GM19395 (cell line): ENCODE measurements around the gene TIMP1.

Experiments used
- ATAC-seq: cut with Tn5 transposase; IDR thresholded peaks from one replicate; pipeline ENCODE4 v1.9.1; 2021; ENCODE audit warnings: mild to moderate bottlenecking, moderate library complexity; ENCODE audit not compliant: unreplicated experiment

Gene TIMP1

DNA sequence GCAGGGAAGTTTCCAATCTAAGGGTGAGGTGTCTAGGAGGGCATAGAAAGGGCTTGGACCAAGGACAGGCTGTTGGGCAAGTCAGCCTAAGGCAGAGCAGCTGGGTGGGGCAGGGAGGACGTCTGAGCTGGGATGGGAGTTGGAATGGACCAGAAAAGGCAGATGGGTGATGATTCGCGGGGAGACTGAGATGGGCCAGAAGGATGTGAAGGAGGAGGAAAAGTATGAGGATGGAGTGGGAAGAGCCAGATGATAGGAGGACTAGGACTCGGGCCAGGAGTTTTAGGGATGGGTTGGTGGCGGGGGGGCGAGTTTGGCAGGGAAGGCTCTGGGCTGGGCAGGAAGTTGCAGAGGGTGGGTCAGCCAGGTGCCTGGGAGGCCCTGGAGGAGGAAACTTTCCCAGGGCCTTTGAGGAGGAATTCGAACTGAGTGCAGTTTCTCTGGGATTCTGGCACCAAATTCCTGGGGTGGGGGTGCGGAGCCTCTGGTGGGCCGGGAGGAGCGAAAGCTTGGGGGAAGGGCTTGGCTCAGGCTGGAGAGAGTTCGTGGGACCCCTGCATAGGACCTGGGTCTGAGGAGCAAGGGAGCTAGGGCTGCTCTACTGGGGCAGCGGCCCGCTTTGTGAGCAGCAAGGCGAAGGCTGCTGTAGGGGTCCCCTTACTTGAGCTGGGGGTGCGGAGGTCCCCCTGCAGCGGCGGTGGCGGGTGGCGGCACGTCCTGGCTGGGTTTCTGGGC is 8.7 kb upstream of the TIMP1 start:
- no peak for ATAC-seq

DNA sequence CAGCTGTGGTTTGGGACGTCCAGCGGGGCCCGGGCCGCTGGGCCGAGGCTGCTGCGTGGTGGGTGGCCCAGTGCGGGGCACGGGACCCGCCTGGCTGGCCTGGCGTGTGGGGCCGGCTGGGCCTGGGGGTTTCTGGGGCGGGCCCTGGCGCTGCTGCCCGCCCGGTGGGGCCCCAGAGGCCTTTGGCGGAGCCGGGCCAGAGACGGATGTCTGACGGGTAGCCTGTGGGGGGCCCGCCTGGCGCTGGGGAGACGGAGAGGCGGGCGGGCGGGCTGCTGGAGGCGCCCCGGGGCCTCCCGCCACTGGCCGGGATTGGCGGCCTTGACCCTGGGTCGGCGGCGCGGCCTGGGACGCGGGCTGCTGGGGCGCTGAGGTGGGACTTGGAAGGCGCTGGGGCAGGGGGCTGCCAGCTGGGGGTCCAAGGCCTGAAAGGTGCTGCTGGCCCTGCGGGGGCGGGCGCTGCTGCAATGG is 8.1 kb upstream of the TIMP1 start:
- no peak for ATAC-seq

DNA sequence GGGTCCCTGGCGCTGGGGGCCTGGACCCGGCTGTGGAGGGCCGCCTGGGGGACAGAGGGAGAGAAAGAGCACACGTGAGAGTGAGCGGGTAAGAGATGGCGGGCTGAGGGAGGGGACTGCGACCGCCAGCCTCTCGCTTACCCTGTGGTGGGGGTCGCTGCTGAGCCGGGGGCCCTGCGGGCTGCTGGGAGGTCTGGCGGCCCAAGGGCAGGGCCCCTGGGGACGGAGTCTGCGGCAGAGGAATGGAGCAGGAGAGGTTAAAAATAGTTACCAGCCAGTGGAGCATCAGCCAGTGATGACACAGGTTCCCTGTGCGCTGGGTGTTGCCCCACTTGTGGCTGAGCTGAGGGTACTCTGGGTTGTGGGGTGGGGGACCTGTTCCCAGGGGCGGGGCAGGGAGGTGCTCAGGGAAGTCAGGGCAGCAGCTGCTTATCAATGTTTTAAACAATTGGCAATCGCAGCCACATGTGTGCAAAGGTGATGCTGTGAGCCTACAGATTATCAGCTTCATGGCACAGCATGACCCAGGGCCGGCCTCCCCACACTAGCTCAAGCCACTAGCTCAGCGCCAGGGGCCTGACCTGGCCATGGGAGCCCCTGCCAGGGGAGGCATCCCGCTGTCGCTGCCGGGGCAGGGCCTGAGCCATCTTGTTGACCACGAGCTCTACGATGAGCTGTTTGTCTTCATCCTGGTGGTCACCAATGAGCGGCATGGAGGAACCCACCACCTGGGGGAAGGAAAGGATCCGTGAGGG is 7.5 kb upstream of the TIMP1 start:
- no peak for ATAC-seq

DNA sequence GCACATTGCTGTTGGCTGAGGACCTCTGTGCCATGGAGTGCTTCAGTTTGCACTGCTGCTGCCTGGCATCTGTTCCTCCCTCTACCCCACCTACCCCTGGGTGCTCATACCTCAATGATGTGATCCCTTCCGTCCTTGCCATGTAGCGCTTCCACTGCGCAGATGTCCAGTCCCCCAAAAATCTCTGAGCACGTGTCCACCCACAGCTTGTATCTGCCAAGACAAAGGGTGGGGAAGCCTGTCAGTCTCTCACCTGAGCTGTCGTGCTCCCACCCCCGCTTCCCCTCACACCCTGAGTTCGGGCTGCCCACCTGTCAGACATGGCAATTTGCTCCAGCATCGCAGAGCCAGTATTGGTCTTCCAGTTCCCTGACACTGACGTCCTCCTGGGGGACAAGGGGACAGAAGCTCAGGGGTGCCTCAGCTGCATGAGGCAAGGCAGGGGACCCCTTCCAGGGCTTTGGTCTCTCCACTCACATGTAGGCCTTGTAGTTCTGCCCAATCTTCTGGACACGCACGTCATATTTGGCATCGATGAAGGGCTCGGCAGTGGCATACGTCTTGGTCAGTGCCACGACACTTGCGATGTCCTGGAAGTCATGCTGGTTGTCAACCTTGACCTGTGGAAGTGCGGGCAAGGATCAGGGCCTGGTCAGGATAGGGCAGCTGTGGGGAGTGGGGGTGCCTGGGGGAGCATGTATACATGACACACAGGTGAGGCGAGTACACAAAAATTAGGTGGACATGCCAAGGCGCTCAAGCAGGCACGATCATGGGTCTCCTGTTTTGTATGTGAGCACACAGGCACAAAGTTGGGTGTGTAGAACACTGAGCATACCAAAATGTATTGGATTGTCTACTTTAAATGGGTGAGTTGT is 6.0 kb upstream of the TIMP1 start:
- ATAC-seq: no peak

DNA sequence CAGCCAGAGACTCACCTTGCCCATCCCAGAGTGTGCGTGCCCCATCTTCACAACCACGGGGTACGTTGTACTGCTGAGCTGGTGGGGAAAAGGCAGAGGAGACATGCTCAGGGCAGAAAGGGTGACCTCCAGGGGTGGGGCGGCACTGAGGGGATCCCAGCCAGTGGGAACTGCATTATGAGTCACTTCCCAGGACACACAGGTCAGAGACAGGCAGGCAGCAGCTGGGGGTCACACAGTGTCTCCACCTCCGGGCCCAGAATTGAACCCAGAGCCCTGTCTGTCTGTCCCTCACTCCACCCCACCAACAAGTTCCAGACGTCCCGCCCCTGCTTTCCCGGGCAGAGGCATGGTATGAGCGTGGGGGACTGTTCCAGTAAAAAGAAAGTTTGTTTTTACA is 4.8 kb upstream of the TIMP1 start:
- no peak for ATAC-seq

DNA sequence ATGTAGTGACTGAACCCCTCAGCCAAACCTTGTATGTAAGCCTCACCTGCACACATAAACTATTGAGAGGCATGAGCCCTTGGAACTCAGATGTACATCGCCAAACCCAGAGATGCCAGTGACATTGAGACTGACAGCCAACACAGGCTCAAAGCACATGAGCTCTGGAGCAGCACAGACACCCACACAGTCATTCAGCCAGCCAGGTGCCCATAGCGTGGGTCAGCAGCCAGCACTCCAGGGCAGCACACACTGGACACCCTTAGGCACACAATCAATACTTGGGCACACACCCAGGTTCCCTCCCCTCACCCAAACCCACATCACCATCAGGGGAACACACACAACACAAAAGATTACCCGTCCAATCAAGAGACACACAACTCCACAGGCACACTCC is 4.3 kb upstream of the TIMP1 start:
- no peak for ATAC-seq

DNA sequence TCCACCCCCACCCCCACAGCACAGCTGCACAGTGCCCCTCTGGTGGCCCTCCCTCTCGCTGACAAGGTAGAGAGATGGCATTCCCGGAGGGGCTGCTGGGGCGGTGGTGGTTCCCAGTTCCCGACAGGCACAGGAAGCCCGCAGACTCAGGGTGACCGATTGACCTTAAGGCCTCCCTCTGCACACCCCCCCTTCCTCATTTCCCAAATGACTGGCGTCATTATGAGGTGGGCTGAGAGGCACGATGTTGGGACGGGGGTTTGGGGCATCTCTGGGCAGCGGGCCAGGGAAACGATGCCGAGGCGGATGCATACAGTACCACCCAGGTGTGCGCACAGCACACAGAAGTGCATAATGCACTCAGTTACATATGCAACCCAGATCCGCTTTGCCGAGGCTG is 3.5 kb upstream of the TIMP1 start:
- ATAC-seq: no peak

DNA sequence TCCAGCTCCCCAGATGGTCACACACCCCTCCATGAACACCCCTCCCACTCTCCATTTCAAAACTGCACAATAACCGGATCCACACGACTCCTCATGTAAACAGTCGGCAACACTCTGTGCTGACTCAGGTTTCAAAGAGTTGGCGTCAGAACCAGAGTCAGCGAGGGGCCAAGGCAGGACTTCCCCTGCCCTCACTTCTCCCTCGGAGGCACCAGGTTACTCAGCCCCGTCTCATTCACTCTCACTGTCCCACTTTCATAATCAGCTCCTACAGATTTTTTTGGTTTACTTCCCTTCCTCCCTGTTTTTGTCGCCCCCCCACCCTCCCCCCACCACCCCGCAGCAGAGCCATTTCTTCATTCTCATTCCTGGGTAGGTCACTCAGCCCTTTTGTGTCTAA is 2.7 kb upstream of the TIMP1 start:
- no peak for ATAC-seq

DNA sequence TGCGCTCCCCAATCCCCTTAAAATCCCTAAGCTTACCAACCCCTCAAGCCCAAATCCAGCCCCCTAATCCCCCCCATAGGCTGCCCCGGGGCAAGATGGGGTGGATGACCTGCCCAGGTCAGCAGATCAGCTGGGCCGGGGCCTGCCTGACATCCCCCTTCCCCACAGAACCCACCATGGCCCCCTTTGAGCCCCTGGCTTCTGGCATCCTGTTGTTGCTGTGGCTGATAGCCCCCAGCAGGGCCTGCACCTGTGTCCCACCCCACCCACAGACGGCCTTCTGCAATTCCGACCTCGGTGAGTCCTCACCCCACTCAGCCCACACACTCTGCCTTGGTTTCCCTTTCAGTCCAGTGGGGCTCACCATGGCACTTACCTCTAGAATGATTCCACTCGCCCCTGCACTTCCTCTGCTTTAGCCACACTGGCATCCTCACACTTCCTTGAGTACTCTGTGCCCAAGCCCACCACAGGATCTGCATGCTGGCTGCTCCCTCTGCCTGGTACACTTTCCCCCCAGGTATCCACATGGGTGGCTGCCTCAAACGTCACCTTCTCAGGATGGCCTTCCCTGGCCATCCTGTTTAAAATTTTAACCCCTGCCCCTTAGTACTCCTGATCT is 1.1 kb downstream of the TIMP1 start:
- ATAC-seq: no peak

DNA sequence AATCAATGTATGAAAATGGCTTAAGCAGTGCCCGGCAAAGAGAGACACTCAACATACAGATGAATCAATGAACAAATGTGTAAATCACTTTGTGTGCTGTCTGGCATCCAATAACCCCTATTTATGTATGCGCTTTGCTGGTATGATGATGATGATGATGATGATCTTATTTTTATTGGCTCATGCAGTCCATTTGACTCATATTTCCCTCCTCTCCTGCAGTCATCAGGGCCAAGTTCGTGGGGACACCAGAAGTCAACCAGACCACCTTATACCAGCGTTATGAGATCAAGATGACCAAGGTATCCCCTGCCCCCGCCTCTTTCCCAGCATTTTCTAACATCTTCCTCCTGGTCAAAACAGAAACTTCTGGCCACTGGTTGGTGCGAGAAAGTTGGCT is 2.5 kb downstream of the TIMP1 start:
- ATAC-seq: no peak

DNA sequence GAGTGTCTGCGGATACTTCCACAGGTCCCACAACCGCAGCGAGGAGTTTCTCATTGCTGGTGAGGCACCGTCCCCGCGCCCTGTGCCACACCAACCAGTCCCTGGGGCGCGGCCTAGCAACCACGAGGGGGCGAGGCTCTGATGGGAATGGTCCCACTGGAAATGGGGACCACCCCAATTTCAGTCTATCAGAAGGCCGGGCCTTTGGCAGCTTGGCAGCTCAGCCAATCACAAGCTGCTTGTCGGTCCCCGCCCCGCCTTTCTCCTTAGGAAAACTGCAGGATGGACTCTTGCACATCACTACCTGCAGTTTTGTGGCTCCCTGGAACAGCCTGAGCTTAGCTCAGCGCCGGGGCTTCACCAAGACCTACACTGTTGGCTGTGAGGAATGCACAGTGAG is 3.0 kb downstream of the TIMP1 start:
- no peak for ATAC-seq

DNA sequence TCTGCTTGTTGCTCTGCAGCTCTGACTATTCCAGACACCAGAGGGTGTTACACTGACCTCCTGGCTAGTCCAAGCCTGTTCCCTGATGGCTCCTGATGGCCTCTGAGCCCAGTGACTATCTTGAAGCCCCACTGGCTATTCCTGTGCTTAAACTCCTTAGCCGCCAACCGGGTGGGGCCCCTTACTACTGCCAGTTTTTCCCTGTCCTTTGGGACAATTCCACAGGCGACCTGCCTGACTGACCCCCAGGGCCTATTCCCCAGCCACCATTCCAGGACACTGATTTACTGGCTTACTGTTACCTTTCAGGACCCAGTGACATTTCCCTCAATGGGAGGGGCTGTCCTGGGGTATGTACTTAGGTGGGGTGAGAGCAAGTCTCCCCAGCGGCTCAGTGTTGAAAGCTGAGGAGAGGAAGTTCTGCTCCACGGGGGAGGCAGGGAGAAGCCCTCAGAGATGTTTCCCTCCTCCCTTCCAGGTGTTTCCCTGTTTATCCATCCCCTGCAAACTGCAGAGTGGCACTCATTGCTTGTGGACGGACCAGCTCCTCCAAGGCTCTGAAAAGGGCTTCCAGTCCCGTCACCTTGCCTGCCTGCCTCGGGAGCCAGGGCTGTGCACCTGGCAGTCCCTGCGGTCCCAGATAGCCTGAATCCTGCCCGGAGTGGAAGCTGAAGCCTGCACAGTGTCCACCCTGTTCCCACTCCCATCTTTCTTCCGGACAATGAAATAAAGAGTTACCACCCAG is 4.0 kb downstream of the TIMP1 start:
- no peak for ATAC-seq

DNA sequence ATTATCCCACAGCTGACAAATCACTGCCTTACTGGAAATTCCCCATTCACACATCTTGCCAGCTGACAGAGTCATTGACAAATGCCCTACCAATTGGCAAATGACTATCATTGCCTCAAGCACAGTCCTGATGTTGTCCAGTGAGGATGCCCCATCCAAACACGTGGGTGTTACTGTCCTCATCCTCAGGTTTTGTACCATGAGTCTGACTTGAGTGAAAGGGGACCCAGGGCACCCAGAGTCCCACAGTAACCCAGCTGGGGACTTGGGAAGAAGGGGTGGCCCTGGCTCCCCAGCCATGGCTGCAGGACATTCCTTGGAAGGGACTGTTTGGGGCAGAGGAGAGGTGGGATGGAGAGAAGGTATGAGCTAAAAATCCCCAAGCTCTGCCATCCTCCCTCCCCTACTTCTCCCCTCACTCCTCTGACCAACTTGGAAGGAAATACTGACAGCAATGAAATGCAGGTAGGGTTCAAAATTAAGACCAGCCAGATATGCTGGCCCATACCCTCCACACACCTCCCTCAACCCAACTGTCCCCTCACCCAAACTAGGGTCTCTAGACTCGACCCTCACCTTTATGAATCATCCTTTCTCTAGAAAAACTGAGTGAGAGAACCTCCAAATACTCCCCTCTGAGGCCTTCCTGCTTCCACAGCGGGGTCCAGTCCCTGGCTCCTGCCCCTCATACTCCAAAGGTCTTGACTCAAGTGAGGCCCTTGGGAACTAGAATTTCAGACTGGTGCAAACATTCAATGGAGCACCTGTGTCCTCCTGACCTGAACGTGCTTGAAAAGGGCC is 5.1 kb downstream of the TIMP1 start:
- no peak for ATAC-seq

DNA sequence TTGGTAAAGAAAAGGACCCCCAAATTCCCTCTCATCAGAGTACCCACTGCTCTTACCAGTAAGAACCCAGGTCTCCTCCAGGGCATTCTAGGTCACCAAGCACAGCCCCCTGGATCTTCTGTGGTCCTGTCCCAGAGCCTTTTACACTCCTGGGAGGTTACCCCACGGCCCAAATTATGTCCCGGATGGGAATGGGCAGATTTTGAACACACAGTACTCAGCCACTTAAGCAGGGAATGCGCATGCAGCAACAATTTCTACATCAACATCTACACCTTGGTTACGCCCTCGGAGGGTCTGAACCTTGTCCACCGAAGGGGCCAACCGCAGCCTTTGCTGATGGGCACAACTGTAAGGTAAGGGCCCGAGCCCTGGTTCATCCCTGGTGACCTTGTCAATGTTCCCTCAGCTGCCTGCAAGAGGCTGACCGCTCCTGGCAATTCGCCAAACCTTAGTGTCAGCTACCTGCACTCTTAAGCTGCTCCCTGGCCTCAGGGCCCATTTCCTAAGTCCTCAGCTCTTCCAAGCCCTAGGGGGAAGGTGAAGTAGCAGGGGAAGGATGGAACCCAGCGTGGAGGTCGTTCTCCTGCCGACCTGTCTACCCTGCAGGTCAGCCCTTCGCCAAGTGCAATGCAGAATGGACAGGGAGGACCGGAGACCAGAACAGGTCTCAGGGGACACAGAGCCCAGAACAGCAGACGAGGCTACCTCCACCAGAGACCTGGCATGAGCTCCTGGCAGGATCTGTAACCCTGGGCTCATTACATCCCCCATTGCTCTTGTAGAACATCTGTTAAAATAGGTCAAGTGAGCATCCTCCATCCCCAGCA is 5.9 kb downstream of the TIMP1 start:
- no peak for ATAC-seq

DNA sequence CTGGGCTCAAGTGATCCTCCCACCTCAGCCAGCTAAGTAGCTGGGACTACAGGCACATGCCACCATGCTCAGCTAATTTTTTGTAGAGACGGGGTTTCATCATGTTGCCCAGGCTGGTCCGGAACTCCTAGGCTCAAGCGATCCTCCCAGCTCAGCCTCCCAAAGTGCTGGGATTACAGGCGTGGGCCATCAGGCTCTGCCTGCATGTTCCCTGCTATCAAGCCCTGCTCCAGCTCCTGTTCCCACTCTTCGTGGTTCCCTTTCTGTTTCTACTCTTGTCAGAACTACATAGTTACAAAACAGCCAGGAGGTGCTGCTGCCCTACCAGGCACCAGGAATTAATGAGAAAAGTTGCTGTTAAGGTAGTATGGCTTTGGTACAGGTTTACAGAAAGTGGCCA is 8.7 kb downstream of the TIMP1 start:
- ATAC-seq: no peak

DNA sequence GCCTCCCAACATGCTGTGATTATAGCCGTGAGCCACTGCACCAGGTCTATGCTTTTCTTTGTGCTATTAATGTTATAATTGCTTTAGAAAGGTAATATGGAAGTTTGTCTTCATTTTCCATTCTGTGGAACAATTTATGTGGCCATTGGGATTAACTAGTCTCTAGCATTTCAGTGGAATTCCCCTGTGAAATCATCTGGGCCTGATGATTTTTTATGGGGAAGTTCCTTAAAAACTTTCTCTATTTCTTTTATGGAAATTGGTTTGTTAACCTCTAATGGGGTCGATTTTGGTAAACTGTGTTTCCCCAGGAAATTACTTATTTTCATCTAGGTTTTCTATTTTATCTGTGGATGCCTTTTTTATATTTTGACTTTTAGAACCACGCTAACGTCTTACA is 11.3 kb downstream of the TIMP1 start:
- no peak for ATAC-seq

DNA sequence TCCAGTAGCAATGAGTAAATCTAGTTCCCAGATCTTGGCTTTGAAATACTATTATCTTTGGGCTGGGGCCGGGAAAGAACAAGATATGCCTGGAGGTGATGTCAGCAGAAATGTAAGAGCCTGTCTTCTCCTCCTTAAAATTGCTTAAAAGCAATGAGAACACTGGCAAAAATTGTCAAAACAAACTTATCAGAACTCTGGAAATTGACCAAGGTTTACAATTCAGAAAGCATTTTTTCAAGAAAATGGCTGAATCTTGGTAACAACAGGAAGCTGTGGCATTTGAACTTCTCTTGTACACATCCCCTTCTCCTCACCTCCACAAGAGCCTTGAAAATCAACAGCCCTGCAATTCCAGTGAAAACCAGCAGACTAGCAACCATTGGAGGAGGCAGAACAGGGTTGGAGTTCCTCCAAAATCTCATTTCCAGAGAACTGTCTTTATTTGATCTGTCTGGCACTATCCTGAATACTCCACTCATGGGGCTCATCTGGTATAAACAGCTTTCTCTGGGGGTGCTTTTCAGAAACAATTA is 13.5 kb downstream of the TIMP1 start:
- ATAC-seq: no peak

DNA sequence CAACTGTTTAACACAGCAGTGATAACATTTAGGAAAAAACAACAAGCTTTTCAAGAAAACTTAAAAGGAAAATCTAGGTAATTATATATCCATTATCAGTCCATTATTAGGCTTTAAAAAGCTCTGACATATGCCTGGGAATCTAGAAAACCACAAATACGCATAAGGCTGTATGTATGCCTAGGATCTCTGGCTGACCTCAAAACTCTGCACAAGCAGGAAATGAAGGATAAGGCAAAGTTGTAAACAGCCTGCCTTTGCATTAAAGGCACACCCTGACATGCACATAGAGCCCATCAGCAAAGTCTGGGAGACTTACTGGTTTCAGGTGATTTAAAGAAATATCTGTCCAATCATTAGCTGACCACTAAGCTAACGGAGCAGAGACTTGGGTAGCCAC is 14.0 kb downstream of the TIMP1 start:
- ATAC-seq: no peak
